ENCODE results near the gene PNO1.
A peak's percentile ranks its signal among the peaks of the same experiment; 100 is the strongest.

PNO1 gene

DNA sequence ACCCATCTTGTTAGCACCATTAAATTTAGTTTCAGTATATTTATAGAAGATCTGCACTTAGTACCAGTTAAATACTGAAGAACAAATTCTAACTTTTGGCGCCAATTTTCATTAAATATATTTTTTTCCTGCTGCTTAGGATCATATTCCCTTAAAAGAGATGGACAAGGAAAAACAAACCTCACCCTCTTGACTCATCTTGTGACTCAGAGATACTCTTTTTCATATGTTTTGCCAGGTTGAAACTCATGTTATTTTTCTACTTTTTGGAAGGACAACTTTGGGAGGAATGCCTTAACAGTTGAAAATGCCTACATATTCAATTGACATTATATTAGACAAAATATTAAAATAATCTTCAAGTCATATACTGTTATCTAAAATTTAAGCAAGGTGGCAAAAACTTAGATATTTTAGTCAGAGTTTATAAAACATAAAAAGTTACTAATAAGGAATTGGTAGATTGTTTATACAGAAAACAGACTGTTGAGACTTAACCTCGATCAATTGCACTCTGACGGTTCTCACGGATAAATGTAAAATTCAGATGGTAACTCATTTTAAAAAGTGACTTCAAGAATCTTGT lies 36.2 kb downstream of the PNO1 start:
- Histone ChIP-seq H3K4me1 (ENCODE audit: low read depth, poor library complexity, severe bottlenecking) (peaks cover 50% of the 10 kb centered on the region), H3K27ac (no peak overlapping the region), H3K36me3 (ENCODE audit: insufficient read depth) (no peaks in the 10 kb centered on the region), H3K27me3 (ENCODE audit: insufficient read depth, low read depth) (no peaks in the 10 kb centered on the region), H3K4me3 (IDR thresholded peaks at IDR 0.05; ENCODE audit: insufficient read depth, low read depth, low read length) (no peak overlapping the region), H3K4me2 (no peak overlapping the region), H3K79me2 (ENCODE audit: insufficient read depth, low read depth) (peaks cover 90% of the 10 kb centered on the region), H4K20me1 (ENCODE audit: insufficient read depth) (peaks cover 37% of the 10 kb centered on the region), H3K9ac (no peak overlapping the region), H2AFZ (ENCODE audit: low read depth) (no peak overlapping the region)
- TF ChIP-seq, protein P1, sequence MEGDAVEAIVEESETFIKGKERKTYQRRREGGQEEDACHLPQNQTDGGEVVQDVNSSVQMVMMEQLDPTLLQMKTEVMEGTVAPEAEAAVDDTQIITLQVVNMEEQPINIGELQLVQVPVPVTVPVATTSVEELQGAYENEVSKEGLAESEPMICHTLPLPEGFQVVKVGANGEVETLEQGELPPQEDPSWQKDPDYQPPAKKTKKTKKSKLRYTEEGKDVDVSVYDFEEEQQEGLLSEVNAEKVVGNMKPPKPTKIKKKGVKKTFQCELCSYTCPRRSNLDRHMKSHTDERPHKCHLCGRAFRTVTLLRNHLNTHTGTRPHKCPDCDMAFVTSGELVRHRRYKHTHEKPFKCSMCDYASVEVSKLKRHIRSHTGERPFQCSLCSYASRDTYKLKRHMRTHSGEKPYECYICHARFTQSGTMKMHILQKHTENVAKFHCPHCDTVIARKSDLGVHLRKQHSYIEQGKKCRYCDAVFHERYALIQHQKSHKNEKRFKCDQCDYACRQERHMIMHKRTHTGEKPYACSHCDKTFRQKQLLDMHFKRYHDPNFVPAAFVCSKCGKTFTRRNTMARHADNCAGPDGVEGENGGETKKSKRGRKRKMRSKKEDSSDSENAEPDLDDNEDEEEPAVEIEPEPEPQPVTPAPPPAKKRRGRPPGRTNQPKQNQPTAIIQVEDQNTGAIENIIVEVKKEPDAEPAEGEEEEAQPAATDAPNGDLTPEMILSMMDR (conservative IDR thresholded peaks at IDR 0.05; ENCODE audit: low read depth, low read length), result no peak

DNA sequence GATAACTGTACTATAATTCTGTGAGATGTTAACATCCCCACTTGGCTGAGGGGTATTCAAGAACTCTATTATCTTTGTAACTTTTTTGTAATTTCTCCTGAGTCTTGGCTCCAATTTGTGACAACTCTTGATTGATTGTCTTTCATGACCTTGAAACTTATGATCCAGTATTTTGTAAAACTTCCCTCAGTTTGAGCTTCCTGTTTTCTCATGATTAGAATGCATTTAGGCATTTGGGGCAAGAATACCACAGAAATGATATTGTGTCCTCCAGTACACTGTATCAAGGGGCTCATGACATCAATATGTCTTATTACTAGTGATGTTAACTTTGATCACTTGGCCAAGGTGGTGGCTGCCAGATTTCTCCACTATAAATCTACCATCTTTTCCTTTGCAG lies 37.4 kb downstream of the PNO1 start:
- Histone ChIP-seq H3K9ac (no peak overlapping the region), H3K4me2 (peak overlapping the region; percentile 2; the same call in 1 of the 2 replicates), H3K36me3 (ENCODE audit: insufficient read depth) (no peaks in the 10 kb centered on the region), H3K27me3 (ENCODE audit: insufficient read depth, low read depth) (no peaks in the 10 kb centered on the region), H2AFZ (ENCODE audit: low read depth) (no peak overlapping the region), H3K4me1 (ENCODE audit: low read depth, poor library complexity, severe bottlenecking) (peaks cover 45% of the 10 kb centered on the region), H4K20me1 (ENCODE audit: insufficient read depth) (peaks cover 38% of the 10 kb centered on the region), H3K4me3 (IDR thresholded peaks at IDR 0.05; ENCODE audit: insufficient read depth, low read depth, low read length) (no peak overlapping the region), H3K79me2 (ENCODE audit: insufficient read depth, low read depth) (peaks cover 94% of the 10 kb centered on the region), H3K27ac (no peak overlapping the region)
- TF ChIP-seq, protein P1 (conservative IDR thresholded peaks at IDR 0.05; ENCODE audit: low read depth, low read length), result no peak

DNA sequence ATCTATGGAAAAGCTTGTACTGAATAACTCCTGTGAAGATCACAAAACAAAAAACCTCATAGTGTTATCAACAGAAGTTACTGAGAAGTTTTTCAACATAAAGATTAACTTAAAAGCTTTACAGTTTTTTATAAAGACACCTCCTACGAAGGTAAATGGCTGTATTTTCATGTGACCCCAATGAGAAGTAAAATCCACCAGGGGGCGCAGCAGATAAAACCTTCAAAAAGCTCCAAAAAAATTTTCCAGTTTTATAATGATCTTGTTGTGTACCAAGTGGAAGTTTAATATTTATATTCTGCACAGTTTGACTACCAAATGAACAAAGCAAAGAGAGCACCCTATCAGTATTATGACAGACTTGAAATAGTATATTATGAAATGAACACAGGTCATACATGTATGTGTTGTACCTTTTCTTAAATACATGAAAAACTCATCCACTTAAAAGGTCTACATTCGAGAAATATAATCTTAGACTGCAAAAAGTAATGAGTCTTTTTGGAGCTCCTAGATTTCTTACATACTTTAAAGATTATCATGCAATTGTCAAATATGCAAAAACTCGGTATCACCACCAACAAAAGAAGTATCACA lies 38.5 kb downstream of the PNO1 start:
- Histone ChIP-seq H3K4me1 (ENCODE audit: low read depth, poor library complexity, severe bottlenecking) (peaks cover 52% of the 10 kb centered on the region), H3K9ac (no peak overlapping the region), H3K36me3 (ENCODE audit: insufficient read depth) (no peaks in the 10 kb centered on the region), H3K27ac (no peak overlapping the region), H4K20me1 (ENCODE audit: insufficient read depth) (peaks cover 40% of the 10 kb centered on the region), H3K27me3 (ENCODE audit: insufficient read depth, low read depth) (no peaks in the 10 kb centered on the region), H3K79me2 (ENCODE audit: insufficient read depth, low read depth) (peaks cover 94% of the 10 kb centered on the region), H3K4me2 (no peak overlapping the region), H3K4me3 (IDR thresholded peaks at IDR 0.05; ENCODE audit: insufficient read depth, low read depth, low read length) (no peak overlapping the region), H2AFZ (ENCODE audit: low read depth) (no peak overlapping the region)
- TF ChIP-seq, protein P1 (conservative IDR thresholded peaks at IDR 0.05; ENCODE audit: low read depth, low read length), result peak; percentile 78

DNA sequence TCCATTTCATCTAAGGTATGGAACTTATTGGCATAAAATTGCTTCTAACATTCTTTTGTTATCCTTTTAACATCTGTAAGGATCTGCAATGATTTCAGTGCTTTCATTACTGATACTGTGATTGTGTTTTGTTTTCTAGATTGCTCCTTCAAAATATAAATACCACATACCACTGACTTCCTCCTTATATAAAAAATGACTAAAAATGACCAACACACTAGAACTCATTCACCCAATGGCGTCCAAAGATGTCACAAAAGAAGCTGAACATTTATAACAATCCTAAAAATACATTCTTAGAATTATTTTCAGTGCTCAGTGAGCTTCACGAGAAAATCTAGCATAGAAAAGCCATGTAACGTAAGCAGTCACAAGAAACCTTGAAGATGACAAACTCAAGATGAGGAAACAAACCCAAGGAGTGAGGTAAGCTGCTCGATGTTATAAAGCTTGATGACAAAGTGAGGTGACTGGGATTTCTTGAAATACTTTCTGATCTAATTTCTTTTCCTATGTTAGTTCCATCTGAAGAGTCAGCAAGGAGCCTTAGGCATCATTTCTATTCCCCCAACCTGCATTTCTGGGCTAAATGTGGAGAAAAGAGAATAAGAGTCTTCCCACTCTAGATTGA lies 42.6 kb downstream of the PNO1 start:
- Histone ChIP-seq H3K79me2 (ENCODE audit: insufficient read depth, low read depth) (peaks cover 85% of the 10 kb centered on the region), H3K4me2 (peak overlapping the region; percentile 5; the same call in 1 of the 2 replicates), H2AFZ (ENCODE audit: low read depth) (no peak overlapping the region), H4K20me1 (ENCODE audit: insufficient read depth) (peaks cover 21% of the 10 kb centered on the region), H3K36me3 (ENCODE audit: insufficient read depth) (no peaks in the 10 kb centered on the region), H3K27ac (no peak overlapping the region), H3K27me3 (ENCODE audit: insufficient read depth, low read depth) (no peaks in the 10 kb centered on the region), H3K4me1 (ENCODE audit: low read depth, poor library complexity, severe bottlenecking) (peaks cover 74% of the 10 kb centered on the region), H3K9ac (no peak overlapping the region), H3K4me3 (IDR thresholded peaks at IDR 0.05; ENCODE audit: insufficient read depth, low read depth, low read length) (no peak overlapping the region)
- TF ChIP-seq, protein P1 (conservative IDR thresholded peaks at IDR 0.05; ENCODE audit: low read depth, low read length), result no peak
